SIG-M5 treated with dmso at 0.1 percent for 504 hours (cell line): Measurements from ENCODE around the gene LMX1A.

Source experiments
- DNase-seq: peaks from one replicate; lab custom pipeline; 2025; ENCODE audit not compliant: unreplicated experiment; lab: John Stamatoyannopoulos, UW

Gene LMX1A

GRCh38 chr1:165169729-165170128 lies 186.8 kb downstream of the LMX1A start:
- DNase-seq, result no peak

GRCh38 chr1:165169028-165169427 lies 187.5 kb downstream of the LMX1A start:
- DNase-seq, result no peak

- no peak for DNase-seq
Measured at GRCh38 chr1:165168467-165168866, 188.0 kb downstream of the LMX1A start.

GRCh38 chr1:165162671-165163241 lies 193.8 kb downstream of the LMX1A start:
- DNase-seq, result peak; percentile 6

DNA sequence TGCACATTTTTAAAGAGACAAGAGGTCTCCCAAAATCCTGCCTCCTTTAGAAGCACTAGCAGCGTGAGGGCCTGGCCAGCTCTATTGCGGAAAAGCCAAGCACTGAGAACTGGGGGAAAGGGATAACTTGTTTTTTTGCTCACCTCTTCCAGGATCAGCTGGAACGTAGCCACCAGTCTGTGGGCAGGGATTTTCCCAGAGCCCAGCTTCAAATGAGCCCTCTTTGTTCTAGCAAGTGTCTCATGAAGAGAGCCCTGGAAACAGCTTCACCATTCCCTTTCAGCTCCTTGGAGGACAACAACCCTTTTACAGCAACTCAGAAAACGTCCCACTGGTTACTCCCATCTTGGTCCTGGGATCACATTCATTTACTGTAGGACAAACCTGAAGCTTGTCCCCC lies 195.4 kb downstream of the LMX1A start:
- DNase-seq, result no peak

DNA sequence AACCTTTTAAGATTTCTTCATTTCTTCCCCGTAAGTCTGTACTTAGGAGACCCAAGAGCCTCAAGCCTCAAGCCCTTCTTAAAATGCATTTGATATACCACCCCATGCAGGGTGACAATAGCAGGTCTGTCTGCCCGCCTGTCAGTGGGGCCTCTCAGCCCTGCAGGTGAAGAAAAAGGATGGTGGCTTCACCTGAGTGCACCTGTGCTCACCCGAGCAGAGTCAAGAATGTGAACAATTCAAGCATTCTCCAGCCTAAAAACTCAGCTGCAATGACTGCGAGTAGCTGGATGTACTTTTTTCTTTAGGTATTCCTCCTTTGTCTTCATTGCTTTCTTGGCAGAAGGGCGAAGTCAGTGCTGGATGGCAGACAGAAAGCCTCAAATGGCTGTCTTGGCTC lies 203.3 kb downstream of the LMX1A start:
- DNase-seq, result no peak

GRCh38 chr1:165152727-165153126 lies 203.8 kb downstream of the LMX1A start:
- DNase-seq, result no peak

DNA sequence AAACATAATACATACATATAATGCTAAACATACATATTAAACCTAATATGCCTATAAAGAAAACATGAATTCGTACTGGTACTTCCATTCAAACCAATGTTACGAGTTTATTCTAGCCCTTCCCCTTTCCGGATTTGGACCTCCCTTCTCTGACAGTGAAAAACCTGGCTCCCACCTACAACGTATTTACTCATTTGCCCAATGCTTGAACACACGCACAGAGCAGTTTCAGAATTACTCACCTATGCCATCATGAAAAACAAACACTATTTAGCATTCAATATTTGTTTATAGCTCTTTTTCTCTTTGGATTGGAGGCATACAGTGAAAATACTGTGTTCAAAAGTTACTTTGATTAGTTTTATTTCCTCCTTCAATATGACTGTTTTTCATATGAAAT lies 204.4 kb downstream of the LMX1A start:
- DNase-seq, result no peak
